ENCODE measurements around the gene LRP3.
A peak's percentile ranks its signal among the peaks of the same experiment; 100 is the strongest.
"Not testable (repeated sequence)": the region's sequence is repeated elsewhere in the genome, so short reads cannot be mapped to it uniquely, and the experiment has no call there.

LRP3 gene

DNA sequence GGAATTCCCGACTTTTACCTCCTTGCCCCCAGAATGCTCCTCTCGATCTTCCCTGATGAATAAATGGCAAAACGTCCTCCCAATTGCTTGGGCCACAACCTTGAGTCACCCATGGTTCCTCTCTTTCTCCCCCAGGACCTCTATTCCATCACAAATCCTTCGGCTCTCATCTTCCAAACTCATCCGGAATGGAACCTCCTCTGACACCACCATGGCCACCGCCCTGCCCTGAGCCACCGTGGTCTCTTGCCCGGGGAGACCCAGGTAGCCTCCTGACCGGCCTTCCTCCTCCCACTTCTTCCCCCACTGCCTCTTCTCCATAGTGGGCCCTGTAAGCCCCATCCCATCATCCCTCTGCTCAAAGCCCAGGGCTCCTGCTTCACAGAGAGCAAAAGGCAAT, 26.6 kb downstream of the LRP3 start:
- DNase-seq, result no peak

DNA sequence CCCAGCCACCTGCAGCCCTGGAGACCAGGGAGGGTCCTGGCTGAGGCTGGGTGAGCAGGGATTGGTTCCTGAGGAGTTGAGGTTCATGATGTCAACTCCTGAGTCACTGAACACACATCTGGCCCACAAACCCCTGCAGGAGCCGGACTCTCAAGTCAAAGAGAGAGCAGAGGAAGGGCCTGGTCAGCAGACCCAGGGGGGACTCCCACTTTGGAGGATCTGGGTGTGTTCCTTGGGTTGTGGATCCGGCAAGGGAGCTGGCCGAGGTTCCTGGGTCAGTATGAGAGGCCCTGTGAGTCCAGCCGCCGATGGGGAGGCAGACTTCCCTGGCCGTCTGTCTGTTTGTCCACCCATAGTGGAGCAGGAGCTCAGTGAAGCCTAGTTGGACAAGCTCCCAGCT, 27.5 kb downstream of the LRP3 start:
- no peak for DNase-seq

GRCh38 chr19:33222255-33222654, 28.1 kb downstream of the LRP3 start:
- DNase-seq, result not testable (repeated sequence)

DNA sequence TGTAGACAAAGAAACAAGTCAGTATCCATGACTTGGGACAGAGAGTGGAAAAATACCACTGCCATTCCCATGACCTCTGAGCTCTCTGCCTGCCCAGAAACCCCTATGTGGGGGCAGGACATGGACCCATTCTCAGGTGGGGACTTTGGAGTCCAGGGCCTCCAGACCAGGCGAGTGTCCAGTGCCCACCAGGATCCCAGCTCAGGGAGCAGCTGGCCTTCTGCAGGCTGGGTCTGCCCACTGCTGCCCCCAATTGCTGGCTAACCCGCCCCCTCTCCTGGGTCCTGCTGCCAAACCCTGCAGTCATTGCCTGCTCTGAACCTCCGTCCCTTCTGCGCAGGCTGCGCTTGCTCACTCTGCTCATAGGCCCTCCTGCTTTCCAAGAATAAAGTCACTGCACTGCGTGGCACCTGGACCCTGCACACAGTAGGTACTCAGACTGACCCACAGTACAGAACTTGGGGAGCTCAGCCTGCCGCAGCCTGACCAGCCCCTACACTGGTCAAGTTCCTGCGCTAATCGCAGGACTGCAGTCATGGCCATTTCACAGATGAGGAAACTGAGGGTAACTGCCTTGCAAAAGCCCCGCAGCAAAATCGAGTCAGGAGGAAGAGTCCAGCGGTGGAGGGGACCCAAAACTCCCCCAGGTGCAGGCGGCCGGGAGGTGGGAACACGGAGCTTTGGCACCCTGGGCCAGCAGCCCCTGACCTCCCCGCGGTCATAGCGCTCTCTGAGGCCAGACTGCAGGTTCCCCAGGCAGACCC, 30.7 kb downstream of the LRP3 start:
- no peak for DNase-seq

DNA sequence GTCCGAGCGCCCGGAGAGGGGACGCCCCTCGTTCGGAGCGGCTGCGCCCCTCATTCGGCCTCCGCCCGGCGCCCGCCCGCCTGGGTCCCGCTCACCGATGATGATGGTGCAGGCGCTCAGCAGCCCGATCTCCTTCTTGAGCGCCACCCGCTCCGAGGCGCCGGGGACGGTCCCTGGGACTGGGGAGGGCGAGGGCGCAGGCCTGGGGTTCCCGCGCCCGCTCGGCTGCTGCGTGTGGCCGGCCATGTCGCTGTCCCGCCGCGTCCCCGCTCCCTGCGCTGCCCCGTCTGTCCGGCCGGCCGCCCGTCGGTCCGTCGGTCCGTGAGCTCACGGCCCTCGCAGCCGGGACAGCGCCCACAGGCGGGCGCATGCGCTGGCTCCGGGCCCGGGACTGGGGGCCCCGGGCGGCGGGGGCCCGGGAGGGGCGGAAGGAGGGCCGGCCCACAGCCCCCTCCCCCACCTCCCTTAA, 31.4 kb downstream of the LRP3 start, which contains the start of gene SLC7A10:
SLC7A10 (minus strand) TSS at position 393 of the 469 bp plus-strand sequence; CDS start at position 246, 147 bp downstream.
- no peak for DNase-seq

- no peak for DNase-seq
Measured at GRCh38 chr19:33226550-33227241, 32.6 kb downstream of the LRP3 start.

DNA sequence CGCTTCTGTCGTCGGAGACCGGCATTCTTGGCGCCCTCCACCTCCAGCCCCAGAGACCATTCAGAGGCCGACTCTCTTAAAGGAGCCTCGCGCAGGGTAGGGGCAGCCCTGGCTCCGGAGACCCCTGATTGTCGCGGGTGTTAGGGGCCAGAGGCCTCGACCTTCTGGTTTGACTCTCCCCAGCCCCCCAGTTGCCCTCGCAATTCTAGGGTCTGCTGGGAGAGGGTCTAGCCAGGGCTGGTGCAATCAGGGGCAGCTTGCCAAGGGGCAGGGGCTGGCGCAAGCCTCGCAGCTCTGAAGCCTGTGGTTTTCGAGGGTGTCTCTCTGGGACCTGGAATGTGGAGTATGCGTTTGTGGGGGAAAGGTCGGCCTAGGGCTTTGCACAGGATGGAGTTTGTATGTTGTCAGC, 33.1 kb downstream of the LRP3 start:
- no peak for DNase-seq

DNA sequence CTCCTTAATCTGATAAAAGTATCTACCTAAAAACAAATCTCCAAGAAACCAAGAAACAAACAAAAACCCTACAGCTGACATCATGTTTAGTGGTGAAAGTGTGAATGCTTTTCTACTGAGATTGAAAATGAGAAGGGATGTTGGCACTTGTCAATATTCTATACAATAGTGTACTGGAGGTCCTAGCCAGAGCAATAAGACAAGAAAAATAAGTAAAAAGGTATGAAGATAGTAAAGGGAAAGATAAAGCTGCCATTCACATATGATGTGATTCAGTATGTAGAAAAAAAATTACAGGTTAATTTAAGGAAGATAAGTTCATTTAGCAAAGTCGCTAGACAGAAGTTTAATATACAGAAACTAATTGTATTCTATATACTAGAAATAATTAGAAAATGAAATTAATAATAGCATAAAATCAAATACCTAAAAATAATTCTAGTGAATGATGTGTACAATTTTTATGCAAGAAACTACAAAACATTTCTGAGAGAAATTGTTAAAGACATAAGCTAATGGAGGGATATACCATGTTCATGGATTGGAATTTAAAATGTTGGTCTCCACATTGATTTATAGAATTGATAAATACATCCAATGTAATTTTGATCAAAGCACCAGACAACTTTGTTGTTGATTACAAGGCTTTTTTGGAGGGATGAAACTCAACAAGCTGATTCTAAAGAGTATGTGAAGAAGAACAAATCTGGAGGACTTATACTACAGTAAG, 33.9 kb downstream of the LRP3 start:
- DNase-seq, result no peak

DNA sequence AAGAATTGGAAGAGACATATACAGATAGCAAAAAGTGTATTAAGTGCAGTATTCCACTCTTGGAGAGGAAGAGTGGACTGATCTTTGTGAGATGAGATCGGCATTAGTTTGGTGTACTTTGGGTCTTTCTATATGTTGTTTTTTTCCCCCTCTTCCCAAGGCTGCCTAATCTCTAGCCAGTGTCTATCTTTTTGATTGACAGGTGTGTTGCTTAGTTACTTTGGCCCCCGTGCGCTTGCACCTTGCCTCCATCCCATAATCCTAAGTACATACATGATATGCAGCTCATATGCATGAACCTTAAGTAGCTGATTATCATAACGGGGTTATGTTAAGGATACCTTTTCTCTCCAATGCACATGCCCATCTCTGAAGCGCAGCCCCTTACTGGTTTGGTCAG, 35.8 kb downstream of the LRP3 start:
- DNase-seq, result no peak

DNA sequence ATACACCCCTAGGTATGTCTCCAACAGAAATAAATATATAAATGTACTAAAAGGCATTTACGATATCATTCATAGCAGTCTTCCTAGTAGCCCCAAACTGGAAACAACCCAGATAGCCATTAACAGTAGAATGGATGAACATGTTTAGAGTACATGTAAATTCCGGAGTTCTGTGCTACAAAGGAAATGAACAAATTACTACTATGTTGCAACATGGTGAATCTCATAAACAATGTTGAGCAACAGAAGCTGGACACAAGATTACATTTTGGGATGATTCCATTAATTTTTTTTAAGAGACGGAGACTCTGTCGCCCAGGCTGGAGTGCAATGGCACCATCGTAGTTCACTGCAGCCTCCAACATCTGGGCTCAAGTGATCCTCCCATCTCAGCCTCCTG, 37.4 kb downstream of the LRP3 start:
- no peak for DNase-seq

DNA sequence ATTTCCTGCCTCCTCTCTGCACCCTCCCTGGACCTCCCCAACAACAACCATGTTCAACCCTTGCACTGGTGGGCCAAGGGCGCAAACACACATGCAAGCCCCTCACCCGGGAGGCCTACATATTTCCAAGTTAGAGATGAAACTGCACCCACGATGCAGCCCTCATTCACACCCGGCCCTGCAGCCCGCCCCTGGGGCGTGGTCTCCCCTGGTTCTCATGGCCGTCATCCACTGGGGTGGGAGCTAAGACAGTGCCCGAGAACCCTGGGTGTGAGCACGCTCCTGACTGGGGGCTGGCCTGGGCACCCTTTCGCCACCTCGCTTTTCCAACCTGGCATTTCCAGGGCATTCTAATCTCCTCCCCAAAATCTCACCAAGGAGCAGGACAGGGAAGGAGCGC, 38.5 kb downstream of the LRP3 start:
- no peak for DNase-seq

- no peak for DNase-seq
Measured at GRCh38 chr19:33233056-33233873, 39.1 kb downstream of the LRP3 start.

GRCh38 chr19:33234092-33234491, 40.0 kb downstream of the LRP3 start:
- DNase-seq, result no peak

DNA sequence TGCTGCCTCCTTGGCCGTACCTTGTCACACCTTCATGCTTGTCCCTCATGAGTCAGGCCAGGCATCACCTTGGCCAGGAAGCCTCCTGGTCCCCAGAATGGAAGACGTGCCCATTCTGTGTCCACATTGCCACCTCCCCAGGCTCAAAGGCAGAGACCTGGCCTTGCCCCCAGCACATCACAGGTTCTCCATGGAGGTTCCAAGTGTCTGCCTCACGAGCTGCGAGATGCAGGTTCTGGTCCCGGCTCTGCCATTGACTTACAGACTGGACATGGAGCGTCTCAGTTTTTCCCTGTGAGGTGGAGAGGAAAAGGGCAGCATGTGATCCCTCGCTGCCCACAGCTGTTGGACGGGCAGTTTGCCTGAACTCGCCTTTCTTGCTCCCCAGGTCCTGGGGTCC, 40.6 kb downstream of the LRP3 start:
- no peak for DNase-seq

DNA sequence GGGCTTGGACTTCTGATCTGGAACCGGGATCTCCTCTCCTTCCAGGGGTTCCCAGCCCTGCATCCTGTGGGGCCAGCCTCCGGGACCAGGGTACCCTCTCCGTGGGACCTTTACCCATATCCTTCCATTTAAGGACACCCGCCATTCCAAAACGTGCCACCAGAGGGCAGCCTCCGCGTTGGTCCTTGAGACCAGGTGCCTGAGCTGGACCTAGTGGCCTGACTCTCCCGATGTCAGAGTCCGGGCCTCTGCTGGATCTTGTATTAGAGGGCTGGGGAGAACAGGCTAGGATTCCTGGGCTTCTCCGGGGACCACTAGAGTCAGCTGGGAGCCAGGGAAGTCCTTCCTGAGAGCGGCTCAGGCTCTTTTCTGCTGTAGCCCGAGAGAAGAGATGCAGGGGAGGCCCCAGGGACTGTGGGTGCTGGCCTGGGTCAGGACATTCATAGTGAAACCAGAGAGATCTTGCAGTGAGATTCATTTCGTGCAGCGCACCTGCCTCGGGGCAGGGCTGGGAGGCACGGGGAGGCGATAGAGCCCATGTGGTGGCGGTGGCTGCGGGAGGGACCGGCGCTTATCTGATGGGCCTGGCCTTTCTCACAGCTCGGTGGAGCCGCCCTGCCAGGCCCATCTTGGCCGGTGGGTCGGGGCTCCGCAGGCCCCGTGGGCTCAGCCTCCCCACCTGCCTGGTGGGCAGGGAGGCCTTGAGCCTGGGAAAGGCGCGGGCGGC, 41.3 kb downstream of the LRP3 start:
- peak; percentile 80 for DNase-seq

- no peak for DNase-seq
Measured at GRCh38 chr19:33235996-33236350, 41.8 kb downstream of the LRP3 start.

DNA sequence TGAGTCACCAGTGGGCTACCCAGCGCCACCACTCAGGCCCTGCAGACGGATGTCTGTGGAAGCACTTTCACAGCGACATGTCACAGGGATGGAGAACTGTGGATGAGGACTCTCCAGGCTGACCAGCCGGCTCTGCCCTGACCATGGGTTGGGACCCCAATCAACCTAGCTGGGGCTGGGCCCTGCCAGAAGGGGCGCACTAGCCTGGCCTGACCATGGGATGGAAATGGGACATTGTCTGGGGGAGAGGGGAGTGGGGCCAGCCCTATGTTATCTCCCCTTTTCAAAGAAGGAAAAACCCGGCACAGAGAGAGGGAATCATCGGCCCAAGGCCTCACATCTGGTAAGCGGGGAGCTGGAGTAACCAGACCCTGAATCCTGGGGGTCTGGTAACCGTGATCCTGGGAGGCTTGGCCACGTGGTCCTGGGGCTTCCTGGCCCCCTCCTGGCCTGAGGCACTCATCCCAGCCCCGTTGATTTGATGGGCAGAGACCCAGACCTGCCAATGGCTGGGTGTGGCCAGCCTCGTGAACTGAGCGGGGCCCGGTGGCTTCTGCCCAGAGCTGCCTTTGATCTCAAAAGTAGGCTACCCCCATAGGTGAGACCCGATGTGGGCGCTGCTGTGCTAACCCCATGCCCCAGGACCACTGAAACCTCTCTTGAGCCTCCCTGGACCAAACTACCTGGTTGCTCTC, 42.7 kb downstream of the LRP3 start:
- DNase-seq, result no peak

DNA sequence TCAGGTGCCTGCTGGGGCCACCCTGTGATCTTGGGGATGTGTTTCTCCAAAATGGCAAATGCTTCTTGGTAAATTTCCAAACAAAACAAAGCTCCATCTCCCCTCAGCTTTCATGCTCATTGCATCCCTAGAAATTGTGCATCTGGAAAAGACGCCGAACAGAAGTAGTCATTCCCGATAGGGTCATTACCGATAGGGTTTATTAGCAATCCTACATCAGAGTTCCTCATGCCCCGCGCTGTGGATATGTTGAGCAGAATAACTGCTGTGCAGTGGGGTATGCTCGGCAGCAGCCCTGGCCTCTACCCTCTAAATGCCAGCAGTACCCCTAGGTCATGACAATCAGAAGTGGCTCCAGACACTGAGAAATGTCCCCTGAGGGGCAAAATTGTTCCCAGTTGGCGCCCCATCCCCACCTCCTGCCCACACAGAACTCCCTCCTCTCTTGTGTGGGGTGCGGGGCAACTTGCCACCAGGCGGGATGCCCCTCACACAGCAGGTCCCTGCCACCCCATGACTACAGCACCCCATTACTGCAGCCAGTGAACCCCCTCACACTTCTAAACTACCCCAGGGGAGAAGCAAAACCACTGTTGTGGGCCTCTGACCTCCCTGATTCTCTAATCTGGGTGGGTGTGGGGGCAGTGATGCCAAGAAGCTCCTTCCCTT, 44.5 kb downstream of the LRP3 start:
- no peak for DNase-seq

- DNase-seq, result no peak
Measured at GRCh38 chr19:33239223-33239975, 45.3 kb downstream of the LRP3 start.

DNA sequence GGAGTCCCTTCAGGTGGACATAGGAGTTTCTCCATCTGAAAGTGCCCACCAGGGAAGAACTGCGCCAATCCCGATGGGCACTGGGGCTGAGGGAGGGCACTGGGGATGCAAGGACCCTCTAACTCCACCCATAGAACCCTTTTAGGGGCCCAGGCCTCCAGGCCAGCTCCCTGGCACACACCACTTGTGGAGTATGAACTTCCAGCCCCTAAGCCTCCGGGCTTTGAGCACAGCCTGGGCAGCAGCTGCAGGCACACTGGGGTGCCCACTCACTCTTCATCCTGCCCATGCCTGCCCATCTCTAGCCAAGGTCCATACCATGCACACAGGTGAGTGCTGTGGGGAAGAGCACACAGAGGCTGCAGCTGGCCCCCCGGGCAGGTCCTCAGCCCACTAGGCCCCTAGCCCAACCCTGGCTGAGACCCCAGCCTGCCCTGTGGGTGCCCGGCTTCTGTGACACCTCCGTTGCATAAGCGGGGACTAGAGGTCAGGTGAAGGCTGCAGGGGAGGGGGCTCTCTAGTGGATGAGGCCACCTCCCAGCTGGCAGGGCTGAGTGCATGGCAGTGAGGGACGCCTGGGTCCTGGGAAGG, 46.1 kb downstream of the LRP3 start:
- no peak for DNase-seq
